SK-N-SH (cell line): Measurements from ENCODE around the gene SPAAR. TPM values are rescaled to one million over a fixed set of nuclear protein-coding genes. Genes with fewer than 3 reads are reported as not detected.

Experiments
- polyA plus RNA-seq, 3 experiments: library from polyadenylated mRNA; depleted of rRNA; stranded (reverse); fragments of >200 nt; gene quantifications; 2 replicates each; pipeline ENCODE4 v1.2.3, GENCODE V29; 2012

The SPAAR gene
- polyA plus RNA-seq, 1 of the 3 experiments (the other 2 are of a cell fraction) = 0.13 TPM

Other genes with a start within 250 kb of the SPAAR start
- gene ARHGEF39, start 244.3 kb upstream of the SPAAR start, polyA plus RNA-seq (2012; rRNA removed) = 4.9 and 5.2 TPM in 2 replicates
- gene CA9, start 235.6 kb upstream of the SPAAR start, polyA plus RNA-seq (2012; rRNA removed) = 0.99 and 1.4 TPM in 2 replicates
- gene TPM2, start 219.6 kb upstream of the SPAAR start, polyA plus RNA-seq (2012; rRNA removed) = 589 and 620 TPM in 2 replicates
- gene TLN1, start 177.3 kb upstream of the SPAAR start, polyA plus RNA-seq (2012; rRNA removed) = 91.8 and 115 TPM in 2 replicates
- 33.9 and 38.6 TPM in 2 replicates for gene CREB3, start 176.8 kb upstream of the SPAAR start, polyA plus RNA-seq (2012; rRNA removed)
- gene GBA2, start 160.3 kb upstream of the SPAAR start, polyA plus RNA-seq (2012; rRNA removed) = 71.5 and 98.2 TPM in 2 replicates
- 16.1 and 18.6 TPM in 2 replicates for gene RGP1, start 160.2 kb upstream of the SPAAR start, polyA plus RNA-seq (2012; rRNA removed)
- gene MSMP, start 155.2 kb upstream of the SPAAR start, polyA plus RNA-seq (2012; rRNA removed) = 1.2 TPM in 2 replicates
- gene NPR2, start 117.9 kb upstream of the SPAAR start, polyA plus RNA-seq (2012; rRNA removed) = 12.8 and 13.5 TPM in 2 replicates
- gene SPAG8, start 97.2 kb upstream of the SPAAR start, polyA plus RNA-seq (2012; rRNA removed) = 1.5 and 2.8 TPM in 2 replicates
- 39.9 and 57.2 TPM in 2 replicates for gene HINT2, start 94.4 kb upstream of the SPAAR start, polyA plus RNA-seq (2012; rRNA removed)
- not detected in 2 replicates for gene FAM221B, start 80.8 kb upstream of the SPAAR start, polyA plus RNA-seq (2012; rRNA removed)
- gene TMEM8B, start 80.3 kb upstream of the SPAAR start, polyA plus RNA-seq (2012; rRNA removed) = 5.3 and 5.8 TPM in 2 replicates
- not detected in 2 replicates for gene OR13J1, start 39.1 kb upstream of the SPAAR start, polyA plus RNA-seq (2012; rRNA removed)
- 2.0 and 3.0 TPM in 2 replicates for gene HRCT1, start 3.3 kb upstream of the SPAAR start, polyA plus RNA-seq (2012; rRNA removed)
- gene OR2S2, start 48.7 kb downstream of the SPAAR start, polyA plus RNA-seq (2012; rRNA removed) = 0.16 TPM in 1 of 2 replicates, not detected in the other
- 22.8 and 27.3 TPM in 2 replicates for gene RECK, start 127.4 kb downstream of the SPAAR start, polyA plus RNA-seq (2012; rRNA removed)
- gene GLIPR2, start 227.2 kb downstream of the SPAAR start, polyA plus RNA-seq (2012; rRNA removed) = 38.3 and 40.1 TPM in 2 replicates